H9 (cell line): ENCODE measurements around the gene MYH11. TPM values are rescaled to one million over a fixed set of nuclear protein-coding genes. Genes with fewer than 3 reads are reported as not detected.

Experiments used
- DNase-seq: peaks from one replicate; pipeline ENCODE4 v3.0.0-alpha.2; 2017
- H2AFZ ChIP-seq: one replicate; pipeline ENCODE4 v1.6.1; 2013; ENCODE audit warnings: mild to moderate bottlenecking, low read length, control low read depth, moderate library complexity
- H2AK5ac ChIP-seq: 2 replicates; pipeline ENCODE4 v1.6.1; 2013; ENCODE audit warnings: low read length, control low read depth, mixed read lengths; ENCODE audit not compliant: insufficient read length
- H2BK120ac ChIP-seq: one replicate; pipeline ENCODE4 v1.6.1; 2013; ENCODE audit warnings: low read depth, mild to moderate bottlenecking, low read length, control low read depth, inconsistent platforms; ENCODE audit not compliant: poor library complexity, severe bottlenecking
- H2BK12ac ChIP-seq: 2 replicates; pipeline ENCODE4 v1.6.1; 2013; ENCODE audit warnings: low read length, control low read depth, mixed read lengths, low read depth; ENCODE audit not compliant: insufficient read length
- H2BK15ac ChIP-seq: 2 replicates; pipeline ENCODE4 v1.6.1; 2013; ENCODE audit warnings: low read depth, low read length, control low read depth
- H2BK20ac ChIP-seq: one replicate; pipeline ENCODE4 v1.6.1; 2013; ENCODE audit warnings: low read depth, mild to moderate bottlenecking, low read length, control low read depth, inconsistent platforms; ENCODE audit not compliant: poor library complexity, severe bottlenecking
- H2BK5ac ChIP-seq: 2 replicates; pipeline ENCODE4 v1.6.1; 2013; ENCODE audit warnings: low read length, control low read depth, mixed read lengths; ENCODE audit not compliant: insufficient read length
- H3K14ac ChIP-seq: 2 replicates; pipeline ENCODE4 v1.6.1; 2013; ENCODE audit warnings: low read length, control low read depth; ENCODE audit not compliant: insufficient read depth
- H3K18ac ChIP-seq: 2 replicates; pipeline ENCODE4 v1.6.1; 2013; ENCODE audit warnings: low read depth, mild to moderate bottlenecking, mixed read lengths, low read length, control low read depth; ENCODE audit not compliant: insufficient read length
- H3K23ac ChIP-seq: 2 replicates; pipeline ENCODE4 v1.6.1; 2013; ENCODE audit warnings: low read length, control low read depth, mixed read lengths, low read depth; ENCODE audit not compliant: insufficient read length
- H3K23me2 ChIP-seq: 2 replicates; pipeline ENCODE4 v1.6.1; 2013; ENCODE audit warnings: low read depth, mild to moderate bottlenecking, mixed read lengths, low read length, control low read depth; ENCODE audit not compliant: insufficient read length, poor library complexity, severe bottlenecking
- H3K27ac ChIP-seq: 2 replicates; pipeline ENCODE4 v1.5.1; 2013; ENCODE audit warnings: low read length, control low read depth, mixed read lengths, low read depth; ENCODE audit not compliant: insufficient read length
- H3K27me3 ChIP-seq: 2 replicates; pipeline ENCODE4 v1.6.1; 2013; ENCODE audit warnings: low read length, control low read depth, inconsistent platforms; ENCODE audit not compliant: insufficient read depth
- H3K4ac ChIP-seq: 2 replicates; pipeline ENCODE4 v1.6.1; 2013; ENCODE audit warnings: low read depth, mild to moderate bottlenecking, control low read depth, inconsistent platforms, low read length, moderate library complexity
- H3K4me1 ChIP-seq: 2 replicates; pipeline ENCODE4 v1.6.1; 2013; ENCODE audit warnings: low read length, control low read depth, inconsistent platforms; ENCODE audit not compliant: insufficient read depth
- H3K4me2 ChIP-seq: 2 replicates; pipeline ENCODE4 v1.6.1; 2013; ENCODE audit warnings: low read length, control low read depth, mixed read lengths; ENCODE audit not compliant: insufficient read length, insufficient read depth
- H3K56ac ChIP-seq: 2 replicates; pipeline ENCODE4 v1.6.1; 2013; ENCODE audit warnings: low read depth, mild to moderate bottlenecking, mixed read lengths, low read length, control low read depth; ENCODE audit not compliant: insufficient read length
- H3K79me1 ChIP-seq: 2 replicates; pipeline ENCODE4 v1.6.1; 2013; ENCODE audit warnings: low read depth, mild to moderate bottlenecking, moderate library complexity, low read length, control low read depth, inconsistent platforms; ENCODE audit not compliant: insufficient read depth, poor library complexity, severe bottlenecking
- H3K79me2 ChIP-seq: 2 replicates; pipeline ENCODE4 v1.6.1; 2013; ENCODE audit warnings: low read length, control low read depth, inconsistent platforms; ENCODE audit not compliant: insufficient read depth
- H3K9ac ChIP-seq: 2 replicates; pipeline ENCODE4 v1.6.1; 2013; ENCODE audit warnings: low read length, control low read depth, mixed read lengths; ENCODE audit not compliant: insufficient read length; ENCODE audit errors: extremely low read depth
- H3K9me3 ChIP-seq: one replicate; pipeline ENCODE4 v1.6.1; 2013; ENCODE audit warnings: low read depth, low read length, inconsistent platforms; ENCODE audit not compliant: control insufficient read depth
- H3T11ph ChIP-seq: one replicate; pipeline ENCODE4 v1.6.1; 2013; ENCODE audit warnings: mild to moderate bottlenecking, low read length, control low read depth, inconsistent platforms
- H4K20me1 ChIP-seq: one replicate; pipeline ENCODE4 v1.6.1; 2013; ENCODE audit not compliant: control insufficient read depth, insufficient read length, insufficient read depth
- H4K5ac ChIP-seq: 2 replicates; pipeline ENCODE4 v1.6.1; 2013; ENCODE audit warnings: low read depth, mild to moderate bottlenecking, mixed read lengths, low read length, control low read depth; ENCODE audit not compliant: insufficient read length
- H4K8ac ChIP-seq: replicated peaks from 2 replicates; pipeline ENCODE4 v1.6.1; 2013; ENCODE audit warnings: low read length, control low read depth, mixed read lengths, low read depth; ENCODE audit not compliant: insufficient read length
- H4K91ac ChIP-seq: 2 replicates; pipeline ENCODE4 v1.6.1; 2013; ENCODE audit warnings: low read depth, mild to moderate bottlenecking, moderate library complexity, mixed read lengths, low read length, control low read depth; ENCODE audit not compliant: insufficient read length
- H3K27ac Mint-ChIP-seq, 3 experiments: 2 replicates in 2 of 3; 3 replicates in 1 of 3; pipeline ENCODE4 v1.8.0; 2020 to 2021; ENCODE audit warnings: mixed read lengths in 3 of 3, mild to moderate bottlenecking in 1 of 3, moderate library complexity in 1 of 3
- H3K27me3 Mint-ChIP-seq: 2 replicates; pipeline ENCODE4 v1.8.0; 2021; ENCODE audit warnings: low read depth, mild to moderate bottlenecking, moderate library complexity, mixed read lengths
- H3K36me3 Mint-ChIP-seq, 3 experiments: 2 replicates in 2 of 3; 3 replicates in 1 of 3; pipeline ENCODE4 v1.8.0; 2020 to 2021; ENCODE audit warnings: low read depth in 3 of 3, mixed read lengths in 3 of 3; ENCODE audit not compliant: insufficient read depth in 1 of 3
- H3K4me1 Mint-ChIP-seq, 2 experiments: 2 replicates each; pipeline ENCODE4 v1.8.0; 2020; ENCODE audit warnings: mixed read lengths in 2 of 2
- H3K4me3 Mint-ChIP-seq, 2 experiments: 2 replicates in 1 of 2; 3 replicates in 1 of 2; pipeline ENCODE4 v1.8.0; 2020 to 2021; ENCODE audit warnings: mild to moderate bottlenecking in 2 of 2, mixed read lengths in 2 of 2, moderate library complexity in 1 of 2
- H3K9me3 Mint-ChIP-seq, 2 experiments: 2 replicates in 1 of 2; 3 replicates in 1 of 2; pipeline ENCODE4 v1.8.0; 2020; ENCODE audit warnings: mild to moderate bottlenecking in 2 of 2, mixed read lengths in 2 of 2, moderate library complexity in 1 of 2
- CTCF ChIP-seq: fragments of 200-600 bp; sonication (generic); conservative IDR thresholded peaks from 3 replicates; pipeline ENCODE4 v1.8.0; 2021; ENCODE audit warnings: antibody characterized with exemption, mild to moderate bottlenecking
- WGBS: extraction: QIAGEN DNeasy Blood & Tissue Kit; methylation state at CpG from one replicate; pipeline ENCODE4 v1.1.7; 2013; ENCODE audit warnings: missing lambda C conversion rate, low lambda C conversion rate, mixed read lengths; ENCODE audit not compliant: insufficient read length; ENCODE audit errors: extremely low coverage; 5-methylcytosine and 5-hydroxymethylcytosine counted together
- total RNA-seq: library from RNA; stranded (reverse); gene quantifications from 2 replicates; pipeline ENCODE4 v1.2.1, GENCODE V29; 2021

Gene MYH11
- total RNA-seq, 1 experiment from 2014 or later: 0.42 TPM

GRCh38 chr16:15854906-15855703, 1.7 kb downstream of the MYH11 start:
- no peak overlapping the region for H3K9ac ChIP-seq
- no peak overlapping the region for H3T11ph ChIP-seq
- H2BK12ac ChIP-seq: no peak overlapping the region
- H3K14ac ChIP-seq: no peak overlapping the region
- H3K9me3 ChIP-seq: no peaks in the 10 kb centered on the region
- H3K23ac ChIP-seq: no peak overlapping the region
- no CpG with 5 or more reads among the region's 15 CpGs for WGBS
- no peak overlapping the region for H4K91ac ChIP-seq
- H2BK120ac ChIP-seq: no peak overlapping the region
- no peaks in the 10 kb centered on the region for H4K20me1 ChIP-seq
- no peak overlapping the region for H2AK5ac ChIP-seq
- H2BK5ac ChIP-seq: no peak overlapping the region
- Mint-ChIP-seq H3K36me3 (no peaks in the 10 kb centered on the region), H3K4me1 (peaks cover 12 to 14% of the 10 kb centered on the region in 2 experiments), H3K27ac (no peak overlapping the region), H3K27me3 (peaks cover 64% of the 10 kb centered on the region), H3K9me3 (no peaks in the 10 kb centered on the region), H3K4me3 (no peak overlapping the region)
- H3K18ac ChIP-seq: no peak overlapping the region
- H3K4me1 ChIP-seq: no peaks in the 10 kb centered on the region
- H3K56ac ChIP-seq: no peak overlapping the region
- TF ChIP-seq CTCF: no peak
- no peak overlapping the region for H4K8ac ChIP-seq
- no peak overlapping the region for H4K5ac ChIP-seq
- no peak overlapping the region for H3K27ac ChIP-seq
- H3K4ac ChIP-seq: no peak overlapping the region
- peaks cover 15% of the 10 kb centered on the region for H3K23me2 ChIP-seq
- no peak for DNase-seq
- H3K4me2 ChIP-seq: no peak overlapping the region
- H3K27me3 ChIP-seq: peaks cover 19% of the 10 kb centered on the region; the same call in 1 of the 2 replicates
- no peak overlapping the region for H2BK15ac ChIP-seq
- H2BK20ac ChIP-seq: no peak overlapping the region
- no peak overlapping the region for H2AFZ ChIP-seq
- H3K79me2 ChIP-seq: no peaks in the 10 kb centered on the region
- H3K79me1 ChIP-seq: no peaks in the 10 kb centered on the region
